Measurements from ENCODE around the gene RAB4B. TPM values are rescaled to one million over a fixed set of nuclear protein-coding genes. Genes with fewer than 3 reads are reported as not detected.
A peak's percentile ranks its signal among the peaks of the same experiment; 100 is the strongest.
"Not testable (repeated sequence)": the region's sequence is repeated elsewhere in the genome, so short reads cannot be mapped to it uniquely, and the experiment has no call there.

The RAB4B gene
- total RNA-seq, 1 donor from 2014 or later: 43.2 TPM

- peak overlapping the region; percentile 68 for H3K27ac Mint-ChIP-seq (ENCODE audit: unreplicated experiment)
- peaks cover 16% of the 10 kb centered on the region for H3K4me1 Mint-ChIP-seq (ENCODE audit: low read depth, unreplicated experiment)
- peaks cover 12% of the 10 kb centered on the region for H3K9me3 Mint-ChIP-seq (ENCODE audit: unreplicated experiment)
- no peak for DNase-seq
- peaks cover 14% of the 10 kb centered on the region for H3K27me3 Mint-ChIP-seq (ENCODE audit: unreplicated experiment)
- no peak for TF ChIP-seq CTCF (IDR thresholded peaks at IDR 0.05; ENCODE audit: partially characterized antibody, unreplicated experiment)
- H3K36me3 Mint-ChIP-seq (ENCODE audit: unreplicated experiment): no peaks in the 10 kb centered on the region
- H3K4me3 Mint-ChIP-seq (ENCODE audit: unreplicated experiment): peak overlapping the region; percentile 94
Measured at GRCh38 chr19:40811478-40812341, 33.7 kb downstream of the RAB4B start.

- H3K9me3 Mint-ChIP-seq (ENCODE audit: unreplicated experiment): peaks cover 12% of the 10 kb centered on the region
- H3K4me1 Mint-ChIP-seq (ENCODE audit: low read depth, unreplicated experiment): peaks cover 12% of the 10 kb centered on the region
- not testable (repeated sequence) for DNase-seq; H3K36me3 Mint-ChIP-seq (ENCODE audit: unreplicated experiment); H3K27me3 Mint-ChIP-seq (ENCODE audit: unreplicated experiment); H3K27ac Mint-ChIP-seq (ENCODE audit: unreplicated experiment)
- peak overlapping the region; percentile 72 for H3K4me3 Mint-ChIP-seq (ENCODE audit: unreplicated experiment)
Measured at GRCh38 chr19:40812571-40812970, 34.5 kb downstream of the RAB4B start.

GRCh38 chr19:40813182-40813581 is 35.1 kb downstream of the RAB4B start:
- peaks cover 12% of the 10 kb centered on the region for H3K9me3 Mint-ChIP-seq (ENCODE audit: unreplicated experiment)
- H3K27ac Mint-ChIP-seq (ENCODE audit: unreplicated experiment): peak overlapping the region; percentile 33
- H3K4me1 Mint-ChIP-seq (ENCODE audit: low read depth, unreplicated experiment): peaks cover 12% of the 10 kb centered on the region
- H3K4me3 Mint-ChIP-seq (ENCODE audit: unreplicated experiment): no peak overlapping the region
- H3K36me3 Mint-ChIP-seq (ENCODE audit: unreplicated experiment): no peaks in the 10 kb centered on the region
- no peak for TF ChIP-seq CTCF (IDR thresholded peaks at IDR 0.05; ENCODE audit: partially characterized antibody, unreplicated experiment)
- peaks cover 13% of the 10 kb centered on the region for H3K27me3 Mint-ChIP-seq (ENCODE audit: unreplicated experiment)
- no peak for DNase-seq

- H3K36me3 Mint-ChIP-seq (ENCODE audit: unreplicated experiment): no peaks in the 10 kb centered on the region
- peaks cover 10% of the 10 kb centered on the region for H3K27me3 Mint-ChIP-seq (ENCODE audit: unreplicated experiment)
- no peak overlapping the region for H3K4me3 Mint-ChIP-seq (ENCODE audit: unreplicated experiment)
- peaks cover 13% of the 10 kb centered on the region for H3K4me1 Mint-ChIP-seq (ENCODE audit: low read depth, unreplicated experiment)
- H3K27ac Mint-ChIP-seq (ENCODE audit: unreplicated experiment): no peak overlapping the region
- TF ChIP-seq CTCF (IDR thresholded peaks at IDR 0.05; ENCODE audit: partially characterized antibody, unreplicated experiment): no peak
- H3K9me3 Mint-ChIP-seq (ENCODE audit: unreplicated experiment): peaks cover 13% of the 10 kb centered on the region
- no peak for DNase-seq
Measured at GRCh38 chr19:40815223-40815622, 37.2 kb downstream of the RAB4B start.

- peak overlapping the region; percentile 76 for H3K4me3 Mint-ChIP-seq (ENCODE audit: unreplicated experiment)
- peak overlapping the region; percentile 64 for H3K27ac Mint-ChIP-seq (ENCODE audit: unreplicated experiment)
- not testable (repeated sequence) for H3K27me3 Mint-ChIP-seq (ENCODE audit: unreplicated experiment); H3K36me3 Mint-ChIP-seq (ENCODE audit: unreplicated experiment); H3K9me3 Mint-ChIP-seq (ENCODE audit: unreplicated experiment); H3K4me1 Mint-ChIP-seq (ENCODE audit: low read depth, unreplicated experiment)
- DNase-seq: peak; percentile 73
Measured at GRCh38 chr19:40818480-40819399, 40.7 kb downstream of the RAB4B start.
